ENCODE measurements around the gene C3orf18. TPM values are rescaled to one million over a fixed set of nuclear protein-coding genes. Genes with fewer than 3 reads are reported as not detected.
A peak's percentile ranks its signal among the peaks of the same experiment; 100 is the strongest.

C3orf18 gene
- total and polyA plus RNA-seq, 8 donors, result 4.9 to 75.0 (median 8.2) TPM; not detected in 1

- WGBS, 5 donors, result 12 to 22% (median 14%) methylated on average over 6 to 7 of the region's 7 CpGs
- Histone ChIP-seq H3K4me3 (no peak overlapping the region), H3K4me1 (peaks cover 5 to 19% (median 16%) of the 10 kb centered on the region in 4 donors), H3K27me3 (peaks cover 0 to 3% (median 0%) of the 10 kb centered on the region in 3 donors), H3K36me3 (no peaks in the 10 kb centered on the region), H3K9me3 (no peaks in the 10 kb centered on the region), H3K27ac (no peak overlapping the region)
- TF ChIP-seq POLR2AphosphoS5 (IDR thresholded peaks at IDR 0.05) (no peak), POLR2A (IDR thresholded peaks at IDR 0.05) (no peak), EP300 (IDR thresholded peaks at IDR 0.05) (no peak), CTCF (IDR thresholded peaks at IDR 0.05) (peak in 6 of 7 experiments; percentile 60 to 87 (median 81))
- intact Hi-C loops (cut with DNase I; ENCODE audit: low total_unique reads), result no loop called here
- peak; percentile 81 to 89 for DNase-seq
Measured at GRCh38 chr3:50519471-50520089, 48.0 kb downstream of the C3orf18 start.

GRCh38 chr3:50518436-50518835 lies 49.1 kb downstream of the C3orf18 start:
- 87 to 93% (median 87%) methylated on average over 7 of the region's 7 CpGs for WGBS, 5 donors
- no peak for DNase-seq

GRCh38 chr3:50517721-50518206 lies 49.8 kb downstream of the C3orf18 start:
- Histone ChIP-seq H3K9me3 (no peaks in the 10 kb centered on the region), H3K27me3 (peaks cover 0 to 3% (median 0%) of the 10 kb centered on the region in 3 donors), H3K4me3 (no peak overlapping the region), H3K27ac (no peak overlapping the region), H3K4me1 (peaks cover 5 to 19% (median 16%) of the 10 kb centered on the region in 4 donors), H3K36me3 (no peaks in the 10 kb centered on the region)
- intact Hi-C loops (cut with DNase I; ENCODE audit: low total_unique reads), result no loop called here
- no peak for TF ChIP-seq EP300 (IDR thresholded peaks at IDR 0.05)
- TF ChIP-seq POLR2AphosphoS5 (IDR thresholded peaks at IDR 0.05), result no peak
- no peak for TF ChIP-seq CTCF (IDR thresholded peaks at IDR 0.05)
- TF ChIP-seq POLR2A (IDR thresholded peaks at IDR 0.05), result no peak
- 79 to 94% (median 91%) methylated on average over 4 of the region's 4 CpGs for WGBS, 5 donors
- no peak for DNase-seq

More at GRCh38 chr3:50518436-50518835, 49.1 kb downstream of the C3orf18 start:
- Histone ChIP-seq H3K27ac (no peak overlapping the region), H3K27me3 (peaks cover 0 to 3% (median 0%) of the 10 kb centered on the region in 3 donors), H3K4me3 (no peak overlapping the region), H3K36me3 (no peaks in the 10 kb centered on the region), H3K4me1 (peaks cover 5 to 19% (median 16%) of the 10 kb centered on the region in 4 donors), H3K9me3 (no peaks in the 10 kb centered on the region)
- TF ChIP-seq POLR2A (IDR thresholded peaks at IDR 0.05) (no peak), CTCF (IDR thresholded peaks at IDR 0.05) (no peak), EP300 (IDR thresholded peaks at IDR 0.05) (no peak), POLR2AphosphoS5 (IDR thresholded peaks at IDR 0.05) (no peak)
- intact Hi-C loops (cut with DNase I; ENCODE audit: low total_unique reads), result no loop called here

GRCh38 chr3:50516440-50516871 lies 51.1 kb downstream of the C3orf18 start:
- no peaks in the 10 kb centered on the region for H3K9me3 ChIP-seq
- H3K27ac ChIP-seq, result peak overlapping the region in 4 of 5 donors; percentile 20 to 57 (median 41)
- DNase-seq, result no peak
- H3K4me3 ChIP-seq, result no peak overlapping the region
- peaks cover 5 to 19% (median 16%) of the 10 kb centered on the region in 4 donors for H3K4me1 ChIP-seq
- WGBS, 5 donors, result 82 to 87% (median 86%) methylated on average over 3 to 4 of the region's 4 CpGs
- TF ChIP-seq CTCF (IDR thresholded peaks at IDR 0.05) (no peak), EP300 (IDR thresholded peaks at IDR 0.05) (no peak), POLR2AphosphoS5 (IDR thresholded peaks at IDR 0.05) (no peak), POLR2A (IDR thresholded peaks at IDR 0.05) (no peak)
- H3K36me3 ChIP-seq, result no peaks in the 10 kb centered on the region
- H3K27me3 ChIP-seq, result peaks cover 0 to 3% (median 0%) of the 10 kb centered on the region in 3 donors
- intact Hi-C loops (cut with DNase I; ENCODE audit: low total_unique reads), result no loop called here
